HG03565 (cell line): ENCODE measurements around the gene SLC41A2.
A peak's percentile ranks its signal among the peaks of the same experiment; 100 is the strongest.
"Not testable (repeated sequence)": the region's sequence is repeated elsewhere in the genome, so short reads cannot be mapped to it uniquely, and the experiment has no call there.

Experiments used
- ATAC-seq: cut with Tn5 transposase; IDR thresholded peaks from one replicate; pipeline ENCODE4 v1.9.1; 2021; ENCODE audit warnings: mild to moderate bottlenecking, moderate library complexity; ENCODE audit not compliant: unreplicated experiment

The SLC41A2 gene

GRCh38 chr12:104964167-104964855 is 6.2 kb upstream of the SLC41A2 start:
- ATAC-seq, result no peak

- ATAC-seq, result no peak
Observed at GRCh38 chr12:104963757-104964156, 5.7 kb upstream of the SLC41A2 start.

DNA sequence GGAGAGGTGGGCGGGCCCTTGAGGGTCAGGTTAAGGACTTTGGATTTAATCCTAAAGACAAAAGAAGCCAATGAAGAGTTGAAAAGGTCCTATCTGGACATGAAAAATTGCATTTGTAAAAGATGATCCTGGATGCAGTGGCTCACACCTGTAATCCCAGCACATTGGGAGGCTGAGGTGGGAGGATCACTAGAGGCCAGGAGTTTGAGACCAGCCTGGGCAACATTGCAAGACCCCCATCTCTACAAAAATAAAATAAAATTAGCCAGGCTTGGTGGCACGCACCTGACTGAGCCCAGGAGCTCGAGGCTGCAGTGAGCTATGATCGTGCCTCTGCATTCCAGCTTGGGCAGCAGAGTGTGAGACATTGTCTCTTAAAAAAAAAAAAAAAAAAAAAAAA is 2.4 kb upstream of the SLC41A2 start:
- ATAC-seq, result no peak

GRCh38 chr12:104959335-104959841 is 1.3 kb upstream of the SLC41A2 start:
- no peak for ATAC-seq

GRCh38 chr12:104958805-104959334 is 780 bp upstream of the SLC41A2 start:
- ATAC-seq, result no peak

- peak; percentile 22 for ATAC-seq
Observed at GRCh38 chr12:104957719-104958000, 430 bp downstream of the SLC41A2 start.

DNA sequence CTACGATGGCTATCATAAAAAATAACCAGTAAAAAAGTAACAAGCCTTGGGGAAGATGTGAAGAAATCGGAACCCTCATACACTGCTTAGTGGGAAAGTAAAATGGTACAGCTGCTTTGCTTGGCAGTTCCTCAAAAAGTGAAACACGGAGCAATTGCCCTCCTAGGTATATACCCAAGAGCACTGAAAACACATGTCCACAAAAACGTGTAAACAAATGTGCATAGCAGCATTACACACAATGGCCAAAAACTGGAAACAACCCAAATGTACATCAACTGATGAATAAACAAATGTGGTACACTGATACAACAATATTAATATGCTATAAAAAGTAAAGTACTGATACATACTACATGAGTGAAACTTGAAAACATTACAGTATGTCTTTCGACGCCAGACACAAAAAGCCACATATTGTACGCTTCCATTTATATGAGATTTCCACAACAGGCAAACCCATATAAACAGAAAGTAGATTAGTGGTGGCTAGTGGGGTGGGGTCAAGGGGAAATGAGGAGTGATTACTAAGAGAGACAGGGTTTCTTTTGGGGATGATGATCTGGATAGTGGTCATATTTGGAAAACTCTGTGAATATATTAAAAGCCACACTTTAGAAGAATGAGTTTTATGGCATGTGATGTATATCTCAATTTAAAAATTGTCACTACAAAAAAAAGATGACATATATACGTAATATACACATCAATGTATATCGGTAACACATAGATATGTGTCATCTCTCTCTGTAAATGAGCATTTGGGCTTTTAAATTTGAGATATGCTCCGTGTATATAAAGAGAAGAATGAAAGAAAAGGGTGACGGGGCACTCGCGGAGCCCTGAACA is 996 bp downstream of the SLC41A2 start:
- no peak for ATAC-seq

- ATAC-seq, result no peak
Observed at GRCh38 chr12:104955703-104956102, 2.4 kb downstream of the SLC41A2 start.

DNA sequence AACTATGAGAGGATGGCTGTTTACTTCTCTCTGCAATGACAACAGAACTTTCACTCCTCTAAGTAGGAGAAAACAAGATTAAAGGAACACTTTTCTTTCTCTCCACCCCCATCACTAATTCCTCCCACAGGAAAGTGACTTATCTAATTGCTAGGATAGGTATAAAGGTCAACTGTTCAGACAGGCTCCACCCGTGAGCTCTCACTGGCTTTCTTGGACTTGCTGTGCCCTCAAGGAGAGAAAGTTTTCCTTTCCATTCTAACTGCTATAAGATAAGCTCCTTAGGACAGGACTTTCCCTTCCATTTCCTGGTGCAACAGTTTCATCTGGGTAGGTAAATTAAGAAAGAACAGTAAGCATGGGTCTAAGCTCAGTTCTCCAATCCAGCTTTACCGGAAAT is 4.8 kb downstream of the SLC41A2 start:
- ATAC-seq, result no peak

- no peak for ATAC-seq
Observed at GRCh38 chr12:104952816-104953215, 5.3 kb downstream of the SLC41A2 start.

- no peak for ATAC-seq
Observed at GRCh38 chr12:104951759-104952509, 6.2 kb downstream of the SLC41A2 start.

DNA sequence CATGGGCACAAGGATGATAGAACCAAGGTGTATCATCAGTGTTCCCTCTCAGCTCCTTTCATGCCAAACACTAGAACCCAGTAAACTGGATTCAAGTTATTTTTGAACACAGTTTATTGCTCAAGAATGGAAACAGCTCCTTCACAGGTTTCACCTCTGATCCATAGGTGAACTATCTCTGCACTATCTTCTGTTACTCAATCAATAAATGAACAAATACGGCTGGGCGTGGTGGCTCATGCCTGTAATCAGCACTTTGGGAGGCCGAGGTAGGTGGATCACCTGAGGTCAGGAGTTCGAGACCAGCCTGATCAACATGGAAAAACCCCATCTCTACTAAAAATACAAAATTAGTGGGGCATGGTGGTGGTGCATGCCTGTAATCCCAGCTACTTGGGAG is 9.4 kb downstream of the SLC41A2 start:
- ATAC-seq, result not testable (repeated sequence)

GRCh38 chr12:104944252-104944651 is 13.8 kb downstream of the SLC41A2 start:
- no peak for ATAC-seq

DNA sequence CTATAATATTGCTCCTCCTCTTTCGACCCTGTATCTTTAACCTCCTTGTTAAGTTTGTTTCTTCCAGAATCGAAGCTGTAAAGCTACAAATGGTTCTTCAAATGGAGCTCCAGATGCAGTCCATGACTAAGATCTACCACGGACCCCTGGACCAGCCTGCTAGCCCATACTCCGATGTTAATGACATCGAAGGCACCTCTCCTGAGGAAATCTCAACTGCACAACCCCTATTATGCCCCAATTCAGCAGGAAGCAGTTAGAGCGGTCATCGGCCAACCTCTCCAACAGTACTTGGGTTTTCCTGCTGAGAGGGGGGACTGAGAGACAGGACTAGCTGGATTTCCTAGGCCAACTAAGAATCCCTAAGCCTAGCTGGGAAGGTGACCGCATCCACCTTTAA is 14.7 kb downstream of the SLC41A2 start:
- ATAC-seq, result not testable (repeated sequence)

- ATAC-seq, result no peak
Observed at GRCh38 chr12:104942075-104942474, 16.0 kb downstream of the SLC41A2 start.

- no peak for ATAC-seq
Observed at GRCh38 chr12:104941454-104941853, 16.6 kb downstream of the SLC41A2 start.

- no peak for ATAC-seq
Observed at GRCh38 chr12:104939089-104939488, 19.0 kb downstream of the SLC41A2 start.

GRCh38 chr12:104938371-104938770 is 19.7 kb downstream of the SLC41A2 start:
- no peak for ATAC-seq

DNA sequence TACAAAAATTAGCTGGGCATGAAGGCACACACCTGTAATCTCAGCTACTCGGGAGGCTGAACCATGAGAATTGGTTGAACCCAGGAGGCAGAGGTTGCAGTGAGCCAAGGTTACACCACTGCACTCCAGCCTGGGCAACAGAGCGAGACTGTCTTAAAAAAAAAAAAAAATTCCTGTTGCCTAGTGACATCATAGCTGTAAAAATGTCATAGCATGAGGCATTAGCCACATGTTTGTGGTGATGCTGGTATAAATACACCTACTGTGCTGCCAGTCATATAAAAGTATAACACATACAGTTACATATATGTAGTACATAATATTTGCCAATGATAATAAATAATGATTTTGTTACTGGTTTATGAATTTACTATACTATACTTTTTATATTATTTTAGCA is 22.2 kb downstream of the SLC41A2 start:
- no peak for ATAC-seq

GRCh38 chr12:104933778-104934177 is 24.3 kb downstream of the SLC41A2 start:
- ATAC-seq, result no peak

DNA sequence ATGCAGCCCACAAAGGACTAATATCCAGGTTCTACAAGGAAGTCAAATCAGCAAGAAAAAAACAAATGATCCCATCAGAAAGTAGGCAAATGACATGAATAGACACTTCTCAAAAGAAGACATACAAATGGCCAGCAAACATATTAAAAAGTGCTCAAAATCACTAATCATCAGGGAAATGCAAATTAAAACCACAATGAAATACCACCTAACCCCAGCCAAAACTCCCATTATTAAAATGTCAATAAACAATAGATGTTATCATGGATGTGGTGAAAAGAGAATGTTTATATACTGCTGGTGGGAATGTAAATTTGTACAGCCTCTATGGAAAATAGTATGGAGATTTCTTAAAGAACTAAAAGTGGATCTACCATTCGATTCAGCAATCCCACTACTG is 25.0 kb downstream of the SLC41A2 start:
- no peak for ATAC-seq
